GM12891 (cell line): ENCODE results near the gene GNAI1.

ENCODE experiments used
- PAX5 ChIP-seq: IDR thresholded peaks from 2 replicates; pipeline ENCODE4 v1.6.1; 2011; ENCODE audit warnings: low read length, moderate library complexity, mild to moderate bottlenecking; ENCODE audit not compliant: insufficient read depth, severe bottlenecking
- POLR2A ChIP-seq: IDR thresholded peaks from 2 replicates; pipeline ENCODE4 v1.6.1; 2011; ENCODE audit warnings: low read depth, low read length, control low read depth
- POLR2AphosphoS5 ChIP-seq: IDR thresholded peaks from 2 replicates; pipeline ENCODE4 v1.6.1; 2011; ENCODE audit warnings: low read depth, low read length, control low read depth
- POU2F2 ChIP-seq: IDR thresholded peaks from 2 replicates; pipeline ENCODE4 v1.6.1; 2011; ENCODE audit warnings: low read depth, mild to moderate bottlenecking, control low read depth, low read length, moderate library complexity
- SPI1 ChIP-seq: IDR thresholded peaks from 2 replicates; pipeline ENCODE4 v1.6.1; 2011; ENCODE audit warnings: low read depth, low read length, control low read depth
- TAF1 ChIP-seq: IDR thresholded peaks from 2 replicates; pipeline ENCODE4 v1.6.1; 2011; ENCODE audit warnings: low read depth, low read length, control low read depth

DNA sequence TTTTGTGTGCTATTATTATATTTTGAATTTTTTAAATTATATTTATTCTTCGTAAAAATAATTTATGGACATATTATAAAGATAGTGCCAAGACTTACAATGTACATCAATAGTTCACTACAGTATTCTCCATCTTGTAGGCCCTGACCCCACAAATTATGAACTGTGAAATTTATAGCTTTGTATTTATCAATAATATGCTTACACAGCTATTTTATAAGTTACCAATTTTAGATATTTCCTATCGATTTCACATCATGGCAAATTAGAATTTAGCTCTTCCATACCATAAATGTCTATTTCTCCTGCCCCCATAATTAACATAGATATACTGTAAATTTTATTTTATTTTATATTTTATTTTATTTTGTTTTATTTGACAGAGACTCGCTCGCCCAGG is 34.4 kb upstream of the GNAI1 start:
- TF ChIP-seq PAX5, result no peak
- no peak for TF ChIP-seq POLR2A
- TF ChIP-seq POLR2AphosphoS5, result no peak
- no peak for TF ChIP-seq SPI1
- no peak for TF ChIP-seq TAF1
- no peak for TF ChIP-seq POU2F2
